ENCODE results near the gene PHLPP1.

The PHLPP1 gene

GRCh38 chr18:62984656-62985315 lies 269.4 kb downstream of the PHLPP1 start:
- no peaks in the 10 kb centered on the region for H3K36me3 Mint-ChIP-seq (ENCODE audit: low read depth)
- H3K9me3 Mint-ChIP-seq: no peaks in the 10 kb centered on the region
- H3K4me3 Mint-ChIP-seq: no peak overlapping the region
- DNase-seq: no peak
- no peak for TF ChIP-seq CTCF (IDR thresholded peaks at IDR 0.05)
- peaks cover 30% of the 10 kb centered on the region for H3K4me1 Mint-ChIP-seq
- peaks cover 2% of the 10 kb centered on the region for H3K27me3 Mint-ChIP-seq (ENCODE audit: low read depth, poor library complexity)
- no peak overlapping the region for H3K27ac Mint-ChIP-seq

GRCh38 chr18:62986490-62986889 lies 271.1 kb downstream of the PHLPP1 start:
- H3K27me3 Mint-ChIP-seq (ENCODE audit: low read depth, poor library complexity): peaks cover 2% of the 10 kb centered on the region
- no peak for TF ChIP-seq CTCF (IDR thresholded peaks at IDR 0.05)
- H3K4me1 Mint-ChIP-seq: peaks cover 25% of the 10 kb centered on the region
- no peaks in the 10 kb centered on the region for H3K36me3 Mint-ChIP-seq (ENCODE audit: low read depth)
- no peak overlapping the region for H3K27ac Mint-ChIP-seq
- no peaks in the 10 kb centered on the region for H3K9me3 Mint-ChIP-seq
- DNase-seq: no peak
- H3K4me3 Mint-ChIP-seq: no peak overlapping the region

GRCh38 chr18:62987055-62987830 lies 271.9 kb downstream of the PHLPP1 start:
- no peaks in the 10 kb centered on the region for H3K36me3 Mint-ChIP-seq (ENCODE audit: low read depth)
- H3K9me3 Mint-ChIP-seq: no peaks in the 10 kb centered on the region
- no peak for TF ChIP-seq CTCF (IDR thresholded peaks at IDR 0.05)
- H3K4me3 Mint-ChIP-seq: no peak overlapping the region
- no peak for DNase-seq
- peaks cover 24% of the 10 kb centered on the region for H3K4me1 Mint-ChIP-seq
- peaks cover 2% of the 10 kb centered on the region for H3K27me3 Mint-ChIP-seq (ENCODE audit: low read depth, poor library complexity)
- H3K27ac Mint-ChIP-seq: no peak overlapping the region

GRCh38 chr18:62987859-62988258 lies 272.5 kb downstream of the PHLPP1 start:
- DNase-seq: no peak
- Mint-ChIP-seq H3K27me3 (ENCODE audit: low read depth, poor library complexity) (peaks cover 2% of the 10 kb centered on the region), H3K4me1 (peaks cover 18% of the 10 kb centered on the region), H3K27ac (no peak overlapping the region), H3K9me3 (no peaks in the 10 kb centered on the region), H3K36me3 (ENCODE audit: low read depth) (no peaks in the 10 kb centered on the region), H3K4me3 (no peak overlapping the region)
- TF ChIP-seq CTCF (IDR thresholded peaks at IDR 0.05): no peak

- Mint-ChIP-seq H3K27me3 (ENCODE audit: low read depth, poor library complexity) (peaks cover 2% of the 10 kb centered on the region), H3K9me3 (no peaks in the 10 kb centered on the region), H3K27ac (peak overlapping the region; percentile 5)
These were observed 273.1 kb downstream of the PHLPP1 start for GRCh38 chr18:62988471-62988870.

More at GRCh38 chr18:62988471-62988870, 273.1 kb downstream of the PHLPP1 start:
- TF ChIP-seq CTCF (IDR thresholded peaks at IDR 0.05): no peak
- no peak overlapping the region for H3K4me3 Mint-ChIP-seq
- no peaks in the 10 kb centered on the region for H3K36me3 Mint-ChIP-seq (ENCODE audit: low read depth)
- H3K4me1 Mint-ChIP-seq: peaks cover 19% of the 10 kb centered on the region
- no peak for DNase-seq

All from nephron progenitor cell (in vitro differentiated cells).